Smooth muscle cell (in vitro differentiated cells): ENCODE results near the gene PDE4B. TPM values are rescaled to one million over a fixed set of nuclear protein-coding genes. Genes with fewer than 3 reads are reported as not detected.

Source experiments
- DNase-seq: peaks from one replicate; lab custom pipeline; 2025; ENCODE audit not compliant: unreplicated experiment; lab: John Stamatoyannopoulos, UW
- H2AFZ ChIP-seq: fragments of 200-600 bp; sonication (generic); 2 replicates; pipeline ENCODE4 v1.6.0; 2016; ENCODE audit warnings: antibody characterized with exemption, low read depth, mild to moderate bottlenecking
- H3F3A ChIP-seq: fragments of 200-600 bp; sonication (generic); 2 replicates; pipeline ENCODE4 v1.6.0; 2017; ENCODE audit warnings: antibody characterized with exemption, low read depth
- H3K27ac ChIP-seq: fragments of 200-600 bp; sonication (generic); 2 replicates; pipeline ENCODE4 v1.5.1; 2016; ENCODE audit warnings: low read depth, mild to moderate bottlenecking
- H3K27me3 ChIP-seq: fragments of 200-600 bp; sonication (generic); 2 replicates; pipeline ENCODE4 v1.6.1; 2016; ENCODE audit warnings: low read depth, mild to moderate bottlenecking
- H3K36me3 ChIP-seq: fragments of 200-600 bp; sonication (generic); 2 replicates; pipeline ENCODE4 v1.5.1; 2016; ENCODE audit warnings: low read depth
- H3K4me1 ChIP-seq: fragments of 200-600 bp; sonication (generic); 2 replicates; pipeline ENCODE4 v1.5.1; 2016; ENCODE audit warnings: low read depth
- H3K4me2 ChIP-seq: fragments of 200-600 bp; sonication (generic); 2 replicates; pipeline ENCODE4 v1.6.0; 2016; ENCODE audit warnings: mild to moderate bottlenecking
- H3K4me3 ChIP-seq: fragments of 200-600 bp; sonication (generic); 2 replicates; pipeline ENCODE4 v1.5.1; 2016; ENCODE audit warnings: mild to moderate bottlenecking
- H3K79me2 ChIP-seq: fragments of 200-600 bp; sonication (generic); 2 replicates; pipeline ENCODE4 v1.6.0; 2016; ENCODE audit warnings: low read depth, mild to moderate bottlenecking
- H3K9ac ChIP-seq: fragments of 200-600 bp; sonication (generic); 2 replicates; pipeline ENCODE4 v1.6.0; 2016; ENCODE audit warnings: low read depth
- H3K9me3 ChIP-seq: fragments of 200-600 bp; sonication (generic); replicated peaks from 2 replicates; pipeline ENCODE4 v1.5.1; 2016; ENCODE audit warnings: low read depth
- H4K20me1 ChIP-seq: fragments of 200-600 bp; sonication (generic); 2 replicates; pipeline ENCODE4 v1.6.0; 2016; ENCODE audit warnings: low read depth
- CTCF ChIP-seq: fragments of 200-600 bp; sonication (generic); IDR thresholded peaks from 2 replicates; pipeline ENCODE4 v1.5.1; 2017; ENCODE audit warnings: borderline replicate concordance, mild to moderate bottlenecking, antibody characterized with exemption; ENCODE audit not compliant: insufficient read depth, poor library complexity, severe bottlenecking
- WGBS: methylation state at CpG from one replicate; pipeline ENCODE4 v1.1.7; 2016; ENCODE audit warnings: low lambda C conversion rate; 5-methylcytosine and 5-hydroxymethylcytosine counted together
- polyA plus RNA-seq: library from polyadenylated mRNA; unstranded; fragments of >200 nt; fragmentation: Nextera tagmentation; extraction: Ambion mirVana; gene quantifications from 2 replicates; pipeline ENCODE4 v1.2.1, GENCODE V29; 2016
- total RNA-seq: library from RNA; depleted of rRNA; stranded (reverse); fragments of >200 nt; gene quantifications from 2 replicates; pipeline ENCODE4 v1.2.3, GENCODE V29; 2014

PDE4B gene
- total and polyA plus RNA-seq, 2 experiments from 2014 or later: 18.5 to 24.8 TPM

DNA sequence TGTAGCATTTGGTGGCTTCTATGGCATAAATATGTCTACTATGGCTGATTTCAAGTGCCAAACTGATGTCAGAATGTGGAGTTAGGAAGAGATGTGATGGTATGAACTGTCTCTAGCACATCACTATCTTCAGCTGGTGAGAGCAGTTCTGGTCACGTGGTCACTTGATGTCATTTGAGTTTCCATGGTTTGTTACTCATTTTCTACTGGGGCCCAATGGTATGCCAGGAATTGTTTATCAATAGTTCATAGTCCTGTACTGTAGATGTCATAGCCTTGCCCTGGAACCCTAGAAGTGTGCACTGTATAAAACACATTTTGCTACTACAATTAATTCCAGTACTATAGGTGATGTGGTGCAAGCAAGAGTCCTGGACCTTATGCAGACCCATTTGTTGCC lies 153.7 kb downstream of the PDE4B start:
- Histone ChIP-seq H3K4me2 (no peak overlapping the region), H3K36me3 (no peaks in the 10 kb centered on the region), H3F3A (no peaks in the 10 kb centered on the region), H3K4me3 (no peak overlapping the region), H3K9ac (no peak overlapping the region), H3K9me3 (peaks cover 6% of the 10 kb centered on the region), H4K20me1 (no peaks in the 10 kb centered on the region), H3K27ac (no peak overlapping the region), H3K27me3 (no peaks in the 10 kb centered on the region), H3K79me2 (no peaks in the 10 kb centered on the region), H2AFZ (no peak overlapping the region), H3K4me1 (no peaks in the 10 kb centered on the region)
- 71% methylated on average over 1 of the region's 1 CpG for WGBS
- DNase-seq: no peak
- TF ChIP-seq CTCF: no peak

GRCh38 chr1:65946960-65947359 lies 154.3 kb downstream of the PDE4B start:
- Histone ChIP-seq H3K36me3 (no peaks in the 10 kb centered on the region), H3K4me3 (no peak overlapping the region), H4K20me1 (no peaks in the 10 kb centered on the region), H3K9me3 (peaks cover 6% of the 10 kb centered on the region), H3K27ac (no peak overlapping the region), H3K27me3 (no peaks in the 10 kb centered on the region), H2AFZ (no peak overlapping the region), H3F3A (no peaks in the 10 kb centered on the region), H3K4me1 (no peaks in the 10 kb centered on the region), H3K79me2 (no peaks in the 10 kb centered on the region), H3K4me2 (no peak overlapping the region), H3K9ac (no peak overlapping the region)
- no peak for TF ChIP-seq CTCF
- WGBS: 56% methylated on average over 5 of the region's 5 CpGs
- no peak for DNase-seq

DNA sequence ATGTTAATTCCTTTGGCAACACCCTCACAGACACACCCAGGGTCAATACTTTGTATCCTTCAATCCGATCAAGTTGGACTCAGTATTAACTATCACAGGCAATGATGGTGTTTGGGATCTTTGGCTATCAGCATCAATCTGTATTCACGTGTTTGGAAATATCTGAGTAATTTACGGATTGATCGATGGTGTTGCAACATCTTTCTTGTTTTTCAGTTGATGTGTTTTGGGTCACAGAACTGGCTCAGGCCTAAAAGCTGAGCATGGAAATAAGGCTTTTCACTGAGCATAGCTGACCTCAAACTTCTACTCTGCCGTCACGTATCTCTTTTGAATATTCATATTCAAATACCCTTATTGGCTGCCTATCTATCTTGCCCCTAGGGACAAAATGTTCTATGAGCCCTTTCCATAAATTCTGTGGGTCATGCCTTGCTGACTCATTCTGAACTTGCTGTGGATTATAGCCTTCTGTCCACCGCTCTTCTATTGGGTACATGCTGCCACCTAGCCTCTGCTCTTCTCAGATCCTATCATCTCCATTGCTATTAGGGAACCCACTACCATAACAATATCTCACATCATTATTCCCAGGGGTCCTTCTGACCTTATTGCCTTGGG lies 156.0 kb downstream of the PDE4B start:
- H3K4me3 ChIP-seq: no peak overlapping the region
- DNase-seq: no peak
- H2AFZ ChIP-seq: no peak overlapping the region
- no peaks in the 10 kb centered on the region for H4K20me1 ChIP-seq
- 77% methylated on average over 7 of the region's 7 CpGs for WGBS
- H3K27me3 ChIP-seq: no peaks in the 10 kb centered on the region
- H3K79me2 ChIP-seq: no peaks in the 10 kb centered on the region
- TF ChIP-seq CTCF: peak; percentile 21
- H3K4me2 ChIP-seq: no peak overlapping the region
- no peaks in the 10 kb centered on the region for H3K36me3 ChIP-seq
- H3K9ac ChIP-seq: no peak overlapping the region
- H3K27ac ChIP-seq: no peak overlapping the region
- H3F3A ChIP-seq: no peaks in the 10 kb centered on the region
- no peaks in the 10 kb centered on the region for H3K9me3 ChIP-seq
- H3K4me1 ChIP-seq: no peaks in the 10 kb centered on the region

DNA sequence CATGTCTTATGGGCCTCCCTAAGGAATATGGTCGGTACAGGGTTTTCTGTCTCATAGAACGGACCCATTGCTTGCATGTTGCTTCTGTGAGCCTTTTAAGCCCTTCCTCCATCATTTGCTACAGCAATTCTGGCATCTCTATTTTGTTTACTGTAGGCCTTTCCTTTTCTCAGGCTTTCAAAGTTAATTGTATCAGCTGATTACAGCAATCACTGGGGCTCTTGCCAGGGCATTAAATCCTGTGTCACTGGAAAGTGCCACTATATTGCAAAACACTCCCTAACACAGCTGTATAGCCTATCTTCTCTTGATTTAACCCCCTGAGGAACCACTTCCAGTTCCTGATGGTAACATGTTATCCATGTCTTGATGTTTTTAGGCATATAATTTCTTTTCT lies 156.5 kb downstream of the PDE4B start:
- Histone ChIP-seq H3K4me3 (no peak overlapping the region), H3K79me2 (no peaks in the 10 kb centered on the region), H3K9ac (no peak overlapping the region), H3K4me1 (no peaks in the 10 kb centered on the region), H2AFZ (no peak overlapping the region), H4K20me1 (no peaks in the 10 kb centered on the region), H3K27me3 (no peaks in the 10 kb centered on the region), H3K36me3 (no peaks in the 10 kb centered on the region), H3K4me2 (no peak overlapping the region), H3K27ac (no peak overlapping the region), H3F3A (no peaks in the 10 kb centered on the region), H3K9me3 (no peaks in the 10 kb centered on the region)
- no peak for DNase-seq
- TF ChIP-seq CTCF: no peak
- WGBS: 86% methylated on average over 2 of the region's 2 CpGs
